ENCODE results near the gene CCDC182. TPM values are rescaled to one million over a fixed set of nuclear protein-coding genes. Genes with fewer than 3 reads are reported as not detected.

The CCDC182 gene
- not detected for total RNA-seq
- long read RNA-seq, result 0 reads

- no peak for DNase-seq (ENCODE audit: low spot score)
- intact Hi-C loops (cut with DNase I), result loop anchor here (5.0 kb wide), 3 partner anchors 148 to 613 kb away; no protein-coding TSS in a partner anchor
Observed at GRCh38 chr17:57745242-57745641, at the start of gene CCDC182. CCDC182 (minus strand) TSS chr17:57745299; CDS start chr17:57745272, 27 bp downstream.

GRCh38 chr17:57794841-57795240, 49.7 kb upstream of the CCDC182 start:
- DNase-seq (ENCODE audit: low spot score), result no peak
- intact Hi-C loops (cut with DNase I), result no loop called here

GRCh38 chr17:57788725-57789124, 43.6 kb upstream of the CCDC182 start:
- DNase-seq (ENCODE audit: low spot score), result no peak
- intact Hi-C loops (cut with DNase I), result no loop called here

GRCh38 chr17:57785022-57785421, 39.9 kb upstream of the CCDC182 start:
- DNase-seq (ENCODE audit: low spot score), result no peak
- intact Hi-C loops (cut with DNase I), result no loop called here

- intact Hi-C loops (cut with DNase I), result no loop called here
Observed at GRCh38 chr17:57784226-57784895, 39.3 kb upstream of the CCDC182 start.

GRCh38 chr17:57783338-57783742, 38.2 kb upstream of the CCDC182 start:
- DNase-seq (ENCODE audit: low spot score), result peak; percentile 84
- intact Hi-C loops (cut with DNase I), result no loop called here

More at GRCh38 chr17:57784226-57784895, 39.3 kb upstream of the CCDC182 start:
- DNase-seq (ENCODE audit: low spot score), result no peak

- intact Hi-C loops (cut with DNase I), result no loop called here
- DNase-seq (ENCODE audit: low spot score), result no peak
Observed at GRCh38 chr17:57782647-57783337, 37.7 kb upstream of the CCDC182 start.

GRCh38 chr17:57782062-57782490, 37.0 kb upstream of the CCDC182 start:
- intact Hi-C loops (cut with DNase I), result no loop called here
- no peak for DNase-seq (ENCODE audit: low spot score)

GRCh38 chr17:57781386-57782061, 36.4 kb upstream of the CCDC182 start:
- intact Hi-C loops (cut with DNase I), result no loop called here

GRCh38 chr17:57779706-57780105, 34.6 kb upstream of the CCDC182 start:
- DNase-seq (ENCODE audit: low spot score), result no peak
- intact Hi-C loops (cut with DNase I), result no loop called here

More at GRCh38 chr17:57781386-57782061, 36.4 kb upstream of the CCDC182 start:
- DNase-seq (ENCODE audit: low spot score), result no peak

GRCh38 chr17:57778306-57778705, 33.2 kb upstream of the CCDC182 start:
- DNase-seq (ENCODE audit: low spot score), result no peak
- intact Hi-C loops (cut with DNase I), result no loop called here

GRCh38 chr17:57776366-57776765, 31.3 kb upstream of the CCDC182 start:
- DNase-seq (ENCODE audit: low spot score), result no peak
- intact Hi-C loops (cut with DNase I), result no loop called here

- intact Hi-C loops (cut with DNase I), result no loop called here
- DNase-seq (ENCODE audit: low spot score), result no peak
Observed at GRCh38 chr17:57774872-57775271, 29.8 kb upstream of the CCDC182 start.

- intact Hi-C loops (cut with DNase I), result no loop called here
- no peak for DNase-seq (ENCODE audit: low spot score)
Observed at GRCh38 chr17:57773557-57773956, 28.5 kb upstream of the CCDC182 start.

GRCh38 chr17:57772774-57773173, 27.7 kb upstream of the CCDC182 start:
- intact Hi-C loops (cut with DNase I), result no loop called here

GRCh38 chr17:57767561-57767960, 22.5 kb upstream of the CCDC182 start:
- intact Hi-C loops (cut with DNase I), result no loop called here

More at GRCh38 chr17:57772774-57773173, 27.7 kb upstream of the CCDC182 start:
- no peak for DNase-seq (ENCODE audit: low spot score)

GRCh38 chr17:57766318-57766943, 21.3 kb upstream of the CCDC182 start:
- DNase-seq (ENCODE audit: low spot score), result no peak
- intact Hi-C loops (cut with DNase I), result no loop called here

More at GRCh38 chr17:57767561-57767960, 22.5 kb upstream of the CCDC182 start:
- no peak for DNase-seq (ENCODE audit: low spot score)

- intact Hi-C loops (cut with DNase I), result no loop called here
- DNase-seq (ENCODE audit: low spot score), result no peak
Observed at GRCh38 chr17:57762452-57763395, 17.6 kb upstream of the CCDC182 start.

GRCh38 chr17:57761887-57762286, 16.8 kb upstream of the CCDC182 start:
- intact Hi-C loops (cut with DNase I), result no loop called here
- no peak for DNase-seq (ENCODE audit: low spot score)

Measured in cardiac septum (tissue), 1 donor.